GM18507 (cell line): ENCODE results near the gene GORASP1.

ENCODE experiments used
- DNase-seq: peaks from one replicate; pipeline ENCODE4 v3.0.0; 2011; ENCODE audit warnings: low read depth; ENCODE audit not compliant: insufficient read length; ENCODE audit errors: extremely low spot score
- FAIRE-seq: peaks from 2 replicates; lab custom pipeline; 2011; peaks lifted over from hg19 to GRCh38; lab: Jason Lieb, UNC

GORASP1 gene

GRCh38 chr3:39105687-39106063, 1.8 kb downstream of the GORASP1 start:
- DNase-seq = no peak
- no peak for FAIRE-seq

DNA sequence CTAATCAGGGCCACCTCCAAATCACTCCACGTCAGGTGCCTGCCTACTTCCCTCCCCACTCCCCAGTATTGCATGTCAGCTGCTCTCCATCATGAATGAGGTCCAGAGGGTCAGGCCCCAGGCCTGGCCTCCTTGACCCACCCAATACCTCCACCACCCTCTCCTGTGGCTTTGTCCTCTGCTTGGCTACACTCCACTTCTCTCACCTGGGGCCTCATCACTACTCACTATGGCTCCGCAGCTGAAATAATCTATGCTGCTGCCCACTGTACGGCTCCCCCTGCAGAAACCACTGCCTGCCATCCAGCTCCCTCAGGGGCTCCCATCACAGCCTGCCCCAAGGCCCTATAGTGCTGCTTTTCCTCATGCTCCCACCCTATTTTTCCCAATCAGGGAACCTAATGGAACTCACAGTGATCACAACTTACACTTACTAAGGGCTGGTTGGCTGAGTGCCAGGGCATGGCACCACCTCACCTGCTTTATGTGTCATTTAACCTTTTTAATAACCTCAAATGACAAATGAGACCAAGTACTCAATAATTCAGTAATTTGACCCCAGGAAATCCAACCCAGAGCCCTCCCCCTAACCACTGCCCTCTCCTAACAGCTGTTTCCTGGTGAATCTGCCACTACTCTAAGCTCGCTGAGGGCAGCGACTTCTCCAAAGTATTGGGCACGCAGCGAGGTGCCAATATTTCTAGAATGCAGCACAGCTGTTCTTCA, 2.3 kb downstream of the GORASP1 start:
- FAIRE-seq (no peak), DNase-seq (no peak)

DNA sequence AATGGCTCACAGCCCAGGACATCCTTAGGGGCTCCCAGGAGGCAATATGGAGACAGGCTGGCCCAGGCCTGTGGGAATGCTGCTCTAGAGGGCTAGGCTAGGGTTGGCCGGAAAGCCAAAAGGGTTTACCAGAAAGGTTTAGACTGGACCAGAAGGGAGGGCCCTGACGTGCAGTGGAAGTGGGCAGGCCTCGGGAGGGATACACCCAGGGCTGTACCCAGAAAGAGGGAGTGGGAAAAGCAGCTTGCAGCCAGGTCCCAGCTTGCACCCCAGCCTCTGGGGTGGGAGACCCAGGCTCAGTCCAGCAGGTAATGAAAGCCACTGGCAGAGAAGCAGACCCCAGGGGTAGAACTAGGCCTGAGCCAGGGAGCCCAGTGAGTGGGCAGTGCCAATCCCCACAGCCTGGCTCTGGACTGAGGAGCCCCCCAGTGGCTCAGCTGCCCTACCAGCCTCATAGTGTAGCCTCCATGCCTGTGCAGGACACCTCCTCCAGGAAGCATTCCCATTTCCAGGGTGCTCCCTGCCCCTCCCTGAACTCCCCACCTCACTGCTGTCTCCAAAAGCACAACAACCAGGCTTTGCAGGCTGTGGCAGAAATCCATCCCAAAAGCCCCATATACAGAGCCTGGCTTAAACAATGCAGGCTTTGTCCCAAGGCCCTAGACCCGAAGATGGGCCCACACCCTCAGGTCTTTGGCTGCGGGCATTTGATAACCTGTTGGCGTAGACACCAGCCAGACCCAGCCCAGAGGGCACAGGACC, 3.5 kb downstream of the GORASP1 start:
- no peak for DNase-seq
- no peak for FAIRE-seq

- FAIRE-seq = no peak
- DNase-seq = no peak
Observed at GRCh38 chr3:39103324-39103693, 4.1 kb downstream of the GORASP1 start.

GRCh38 chr3:39102504-39103323, 4.7 kb downstream of the GORASP1 start:
- no peak for DNase-seq
- FAIRE-seq = no peak

DNA sequence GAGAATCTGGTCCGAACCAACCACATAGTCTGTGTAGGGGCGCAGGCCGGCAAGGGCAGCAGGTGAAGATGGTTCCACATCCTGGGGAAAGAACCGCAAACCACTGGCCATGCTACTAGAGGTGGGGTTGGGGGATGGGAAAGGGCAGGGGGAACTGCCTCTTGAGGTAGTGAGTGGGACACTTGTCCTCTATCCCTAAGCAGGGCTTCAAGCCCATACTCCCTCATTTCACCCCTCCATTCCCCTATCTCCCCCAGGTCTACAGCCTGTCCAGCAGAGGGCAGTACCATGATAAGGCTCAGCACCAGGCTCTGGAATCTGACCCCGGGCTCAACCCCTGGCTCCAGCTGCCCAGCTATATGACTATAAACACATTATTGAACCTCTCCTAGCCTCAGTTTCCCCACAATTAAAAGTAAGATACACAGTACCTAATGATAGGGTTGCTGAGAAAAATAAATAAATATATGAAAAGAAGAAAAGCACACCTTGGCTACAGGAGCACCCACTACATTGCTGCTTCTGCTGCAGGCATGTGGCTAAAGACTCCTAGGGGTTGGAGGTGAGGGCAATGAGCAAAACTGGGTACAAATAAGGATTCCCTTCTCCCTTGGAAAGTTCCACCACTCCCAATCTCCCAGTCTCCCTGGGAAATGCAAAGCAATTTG, 6.3 kb downstream of the GORASP1 start:
- DNase-seq (peak; percentile 66), FAIRE-seq (peak; percentile 53)

GRCh38 chr3:39100500-39100886, 6.9 kb downstream of the GORASP1 start:
- FAIRE-seq = no peak

DNA sequence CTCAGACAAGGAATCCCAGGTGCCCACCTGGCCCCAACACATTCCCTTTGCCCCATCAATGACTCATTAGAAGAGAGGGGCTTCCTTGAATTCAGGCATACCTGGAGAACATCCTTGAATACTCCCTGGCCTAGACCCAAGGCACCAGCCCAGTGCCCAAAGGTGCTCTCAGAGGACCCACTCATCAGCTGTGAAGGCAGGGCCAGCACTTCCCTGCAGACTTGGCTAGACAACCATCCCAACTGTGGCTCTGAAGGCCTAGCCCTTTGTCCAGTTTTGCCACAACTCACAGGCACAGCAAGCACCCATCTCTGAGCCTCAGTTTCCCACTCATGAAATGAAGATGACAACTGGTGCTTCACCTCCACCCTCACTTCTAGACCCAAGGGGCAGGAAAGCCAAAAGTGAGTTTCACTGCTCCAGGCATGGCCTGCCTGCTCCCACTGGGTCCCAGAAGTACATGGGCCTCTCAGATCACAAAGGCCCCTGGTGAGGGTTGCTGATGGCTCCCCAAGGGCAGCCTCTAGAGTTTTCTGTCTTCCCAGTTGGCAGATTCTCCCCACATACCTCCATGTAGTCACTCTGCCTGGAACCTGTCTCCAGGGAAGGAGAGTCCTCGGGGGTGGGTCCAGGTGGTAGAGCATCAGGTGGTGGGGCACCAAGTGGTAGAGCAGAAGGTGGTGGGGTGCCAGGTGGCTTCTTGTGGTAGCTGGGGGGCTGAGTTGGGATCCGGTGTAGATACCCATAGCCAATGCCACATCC, 7.5 kb downstream of the GORASP1 start:
- FAIRE-seq = no peak

More at GRCh38 chr3:39100500-39100886, 6.9 kb downstream of the GORASP1 start:
- DNase-seq = no peak

DNA sequence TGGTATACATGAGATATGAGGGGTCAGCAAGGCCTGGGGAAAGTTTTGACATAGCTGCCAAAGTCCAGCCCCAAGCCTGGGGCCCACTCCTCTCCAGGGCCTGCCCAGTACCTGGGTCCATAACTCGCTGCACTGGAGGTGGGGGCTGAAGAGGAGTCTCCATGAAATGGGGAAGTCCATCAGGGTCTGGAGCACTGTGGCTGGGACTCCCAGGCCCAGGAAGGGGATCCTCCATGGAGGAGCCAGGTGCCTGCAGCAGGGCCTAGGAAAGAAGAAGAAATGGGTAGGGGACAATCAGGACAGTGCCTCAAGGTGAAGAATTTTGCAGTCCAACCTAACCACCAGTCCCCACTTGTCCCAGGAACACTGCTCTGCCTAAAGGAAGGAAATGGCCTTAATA, 8.2 kb downstream of the GORASP1 start:
- DNase-seq (no peak), FAIRE-seq (no peak)

More for the DNA sequence above, 7.5 kb downstream of the GORASP1 start:
- DNase-seq = no peak

- FAIRE-seq (no peak), DNase-seq (no peak)
Observed at GRCh38 chr3:39098473-39099000, 8.9 kb downstream of the GORASP1 start.

- FAIRE-seq = no peak
Observed at GRCh38 chr3:39097716-39098472, 9.5 kb downstream of the GORASP1 start.

DNA sequence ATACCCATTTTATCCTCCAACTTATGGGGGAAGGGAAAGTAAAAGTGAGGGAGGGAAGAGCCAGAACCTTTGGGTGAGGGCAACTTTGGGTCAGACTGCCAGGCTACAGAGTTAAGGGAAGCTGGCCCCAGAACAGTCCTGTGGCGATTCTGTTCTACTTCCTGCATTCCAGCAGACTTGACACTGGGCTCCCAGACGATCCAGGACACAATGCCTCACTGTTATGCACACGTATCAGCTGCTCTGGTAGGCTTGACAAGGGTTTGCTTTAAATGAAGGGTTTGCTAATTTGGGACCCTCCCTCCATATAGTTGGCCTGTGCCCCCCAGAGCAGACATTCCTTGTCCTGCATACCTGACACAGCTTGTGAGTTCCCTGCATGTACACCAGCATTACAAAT, 10.7 kb downstream of the GORASP1 start:
- FAIRE-seq = no peak
- DNase-seq = no peak

More at GRCh38 chr3:39097716-39098472, 9.5 kb downstream of the GORASP1 start:
- DNase-seq = no peak

GRCh38 chr3:39095778-39096177, 11.6 kb downstream of the GORASP1 start:
- FAIRE-seq (no peak), DNase-seq (no peak)

GRCh38 chr3:39094851-39095677, 12.4 kb downstream of the GORASP1 start:
- DNase-seq = no peak
- FAIRE-seq = no peak

- FAIRE-seq = no peak
- no peak for DNase-seq
Observed at GRCh38 chr3:39090922-39091321, 16.5 kb downstream of the GORASP1 start.

DNA sequence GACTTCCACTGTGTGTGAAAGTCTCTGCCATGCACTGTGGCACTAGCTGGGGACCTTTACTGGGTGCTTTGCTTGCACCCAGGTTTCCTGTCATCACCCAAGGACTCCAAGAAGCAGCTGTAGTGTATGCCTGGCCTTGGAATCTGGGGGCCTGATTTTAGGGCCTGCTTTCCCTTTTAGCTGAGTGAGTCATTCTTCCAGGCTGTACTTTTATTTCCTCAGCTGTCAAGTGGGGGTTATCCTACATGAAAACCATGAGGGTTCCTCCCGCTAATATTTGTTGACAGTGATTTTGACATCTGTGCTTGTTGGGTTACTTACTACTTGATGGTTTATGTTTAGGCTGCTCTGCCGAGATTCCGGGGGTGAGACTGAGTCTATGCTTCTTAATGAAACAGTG, 18.5 kb downstream of the GORASP1 start:
- FAIRE-seq (no peak), DNase-seq (no peak)

GRCh38 chr3:39088456-39088855, 19.0 kb downstream of the GORASP1 start:
- no peak for DNase-seq
- no peak for FAIRE-seq
